Liver (tissue), 3 donors: ENCODE measurements around the gene RSPH10B.
"Not testable (repeated sequence)": the region's sequence is repeated elsewhere in the genome, so short reads cannot be mapped to it uniquely, and the experiment has no call there.

ENCODE experiments used
- EGR1 ChIP-seq, 2 donors: IDR thresholded peaks; 2 replicates each; pipeline ENCODE4 v1.6.1; 2016 to 2018; ENCODE audit warnings: antibody characterized with exemption in 2 of 2, low read depth in 2 of 2
- GABPA ChIP-seq, 2 donors: IDR thresholded peaks in 1 of 2; conservative IDR thresholded peaks in 1 of 2; 2 replicates each; pipeline ENCODE4 v1.6.1; 2016; ENCODE audit warnings: antibody characterized with exemption in 2 of 2, mild to moderate bottlenecking in 1 of 2, moderate library complexity in 1 of 2
- HNF4G ChIP-seq: IDR thresholded peaks from 2 replicates; pipeline ENCODE4 v1.6.1; 2016; ENCODE audit warnings: antibody characterized with exemption
- NR2F2 ChIP-seq: IDR thresholded peaks from 2 replicates; pipeline ENCODE4 v1.6.1; 2016; ENCODE audit warnings: antibody characterized with exemption
- RAD21 ChIP-seq, 2 donors: IDR thresholded peaks; 2 replicates each; pipeline ENCODE4 v1.6.1; 2016; ENCODE audit warnings: antibody characterized with exemption in 2 of 2, mild to moderate bottlenecking in 2 of 2
- SP1 ChIP-seq: IDR thresholded peaks from 2 replicates; pipeline ENCODE4 v1.6.1; 2018; ENCODE audit warnings: antibody characterized with exemption, mild to moderate bottlenecking
- TAF1 ChIP-seq: conservative IDR thresholded peaks from 2 replicates; pipeline ENCODE4 v1.6.1; 2016; ENCODE audit warnings: antibody characterized with exemption, mild to moderate bottlenecking
- YY1 ChIP-seq: IDR thresholded peaks from 2 replicates; pipeline ENCODE4 v1.6.1; 2016; ENCODE audit warnings: antibody characterized with exemption, mild to moderate bottlenecking
- TF ChIP-seq, protein P1 (sequence below): fragments of 150-350 bp; IDR thresholded peaks from 2 replicates; pipeline ENCODE4 v1.5.1; 2017; ENCODE audit warnings: improper control_type of control experiment, low read depth, low read length; ENCODE audit not compliant: missing input control
- TF ChIP-seq, protein P2 (sequence below): IDR thresholded peaks from 2 replicates; pipeline ENCODE4 v1.6.1; 2016; ENCODE audit warnings: antibody characterized with exemption
- donor health status: healthy.
- donor health status: healthy.

DNA sequence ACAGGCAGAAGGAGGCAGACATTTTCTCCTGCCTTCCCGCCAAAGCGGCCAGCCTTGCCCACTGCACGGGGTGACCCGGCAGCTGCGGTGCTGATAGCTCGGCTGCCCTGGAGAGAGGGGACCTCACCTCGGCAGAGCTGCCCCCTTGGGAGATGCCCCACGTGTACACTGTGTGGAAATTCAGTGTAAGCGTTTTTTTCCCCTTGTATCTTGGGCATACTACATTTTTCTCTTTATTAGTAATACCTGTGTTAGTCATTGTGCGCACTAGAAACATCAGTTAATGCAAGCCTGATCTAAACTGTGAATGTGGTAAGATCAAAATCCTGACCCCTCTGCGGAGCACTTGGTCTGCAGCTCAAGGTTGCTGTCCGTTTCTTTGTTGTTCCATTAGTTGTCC, 45.9 kb downstream of the RSPH10B start:
- not testable (repeated sequence) for TF ChIP-seq GABPA (IDR thresholded peaks at IDR 0.05 in 1 of 2, conservative IDR thresholded peaks at IDR 0.05 in 1 of 2); EGR1 (IDR thresholded peaks at IDR 0.05; ENCODE audit: low read depth in 2 of 2); TAF1; NR2F2; RAD21 (IDR thresholded peaks at IDR 0.05); YY1; SP1; HNF4G
- TF ChIP-seq, protein P1, sequence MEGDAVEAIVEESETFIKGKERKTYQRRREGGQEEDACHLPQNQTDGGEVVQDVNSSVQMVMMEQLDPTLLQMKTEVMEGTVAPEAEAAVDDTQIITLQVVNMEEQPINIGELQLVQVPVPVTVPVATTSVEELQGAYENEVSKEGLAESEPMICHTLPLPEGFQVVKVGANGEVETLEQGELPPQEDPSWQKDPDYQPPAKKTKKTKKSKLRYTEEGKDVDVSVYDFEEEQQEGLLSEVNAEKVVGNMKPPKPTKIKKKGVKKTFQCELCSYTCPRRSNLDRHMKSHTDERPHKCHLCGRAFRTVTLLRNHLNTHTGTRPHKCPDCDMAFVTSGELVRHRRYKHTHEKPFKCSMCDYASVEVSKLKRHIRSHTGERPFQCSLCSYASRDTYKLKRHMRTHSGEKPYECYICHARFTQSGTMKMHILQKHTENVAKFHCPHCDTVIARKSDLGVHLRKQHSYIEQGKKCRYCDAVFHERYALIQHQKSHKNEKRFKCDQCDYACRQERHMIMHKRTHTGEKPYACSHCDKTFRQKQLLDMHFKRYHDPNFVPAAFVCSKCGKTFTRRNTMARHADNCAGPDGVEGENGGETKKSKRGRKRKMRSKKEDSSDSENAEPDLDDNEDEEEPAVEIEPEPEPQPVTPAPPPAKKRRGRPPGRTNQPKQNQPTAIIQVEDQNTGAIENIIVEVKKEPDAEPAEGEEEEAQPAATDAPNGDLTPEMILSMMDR, result not testable (repeated sequence)
- TF ChIP-seq, protein P2, sequence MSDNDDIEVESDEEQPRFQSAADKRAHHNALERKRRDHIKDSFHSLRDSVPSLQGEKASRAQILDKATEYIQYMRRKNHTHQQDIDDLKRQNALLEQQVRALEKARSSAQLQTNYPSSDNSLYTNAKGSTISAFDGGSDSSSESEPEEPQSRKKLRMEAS, result not testable (repeated sequence)
